H1 (cell line): Measurements from ENCODE around the gene TMEM236. TPM values are rescaled to one million over a fixed set of nuclear protein-coding genes. Genes with fewer than 3 reads are reported as not detected.

ENCODE experiments used
- BRCA1 ChIP-seq: IDR thresholded peaks from 2 replicates; pipeline ENCODE4 v1.6.1; 2012; ENCODE audit warnings: low read depth, low read length, improper control_type of control experiment
- SP1 ChIP-seq: IDR thresholded peaks from 2 replicates; pipeline ENCODE4 v1.6.1; 2011; ENCODE audit warnings: low read depth, low read length
- polyA plus RNA-seq, 7 experiments: library from polyadenylated mRNA; depleted of rRNA in 3 of 7; stranded (reverse) in 5 of 7; unstranded in 2 of 7; fragments of >200 nt in 5 of 7; fragments of 200-250 nt in 2 of 7; gene quantifications; 1 replicate in 5 of 7; 2 replicates in 1 of 7; 4 replicates in 1 of 7; pipeline versions ENCODE4 v1.2.1 to v1.2.3, GENCODE V29; 2011 to 2013; ENCODE audit warnings: missing spikeins in 2 of 7, mixed read lengths in 2 of 7
- total RNA-seq: library from RNA; stranded (reverse); fragmentation: NEBNext Ultra II Directional; extraction: Animal tissue kit (Norgen Biotek cat#: 25700); gene quantifications from 2 replicates; pipeline ENCODE4 v1.2.1, GENCODE V29; 2021

The TMEM236 gene
- total and polyA plus RNA-seq, 2 of the 8 experiments (the other 6 are each of a cell fraction or from before 2014, with no cell fraction given), result 0.02 to 0.07 TPM

DNA sequence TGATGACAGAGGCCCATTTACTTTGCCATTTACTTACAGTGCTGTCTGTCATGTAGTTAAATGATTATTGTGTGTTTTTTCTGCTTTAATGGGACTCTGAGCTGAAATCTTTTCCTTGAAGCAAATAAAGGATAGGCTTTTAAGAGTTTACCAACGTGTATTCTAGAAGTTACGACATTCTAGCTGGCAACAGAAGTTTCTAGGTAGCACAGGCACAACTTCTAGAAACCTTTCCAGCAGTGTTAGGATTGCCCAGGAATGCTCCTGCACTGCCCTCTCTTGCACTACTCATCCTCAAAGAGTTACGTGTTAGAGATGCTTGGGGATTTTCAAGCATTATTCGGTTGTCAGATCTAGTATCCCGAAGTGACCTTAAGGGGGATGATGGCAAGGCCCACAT lies 42.5 kb upstream of the TMEM236 start (continued):
- no peak for TF ChIP-seq BRCA1
- TF ChIP-seq SP1, result no peak
- TF ChIP-seq, all 59 proteins: peak for 0
